Ecto neural progenitor cell (in vitro differentiated cells): ENCODE results near the gene MRPS7.
"Not testable (repeated sequence)": the region's sequence is repeated elsewhere in the genome, so short reads cannot be mapped to it uniquely, and the experiment has no call there.

ENCODE experiments used
- DNase-seq: peaks from one replicate; pipeline ENCODE4 v3.0.0-alpha.2; 2018; ENCODE audit warnings: low spot score

Gene MRPS7

GRCh38 chr17:75244133-75244866, 17.4 kb upstream of the MRPS7 start:
- no peak for DNase-seq

GRCh38 chr17:75245011-75245410, 16.7 kb upstream of the MRPS7 start:
- no peak for DNase-seq

GRCh38 chr17:75246404-75246803, 15.3 kb upstream of the MRPS7 start:
- DNase-seq, result no peak

GRCh38 chr17:75249564-75249963, 12.1 kb upstream of the MRPS7 start:
- no peak for DNase-seq

- no peak for DNase-seq
Observed at GRCh38 chr17:75250009-75250471, 11.6 kb upstream of the MRPS7 start.

- no peak for DNase-seq
Observed at GRCh38 chr17:75252039-75252816, 9.5 kb upstream of the MRPS7 start.

- not testable (repeated sequence) for DNase-seq
Observed at GRCh38 chr17:75255954-75256698, 5.6 kb upstream of the MRPS7 start.

- not testable (repeated sequence) for DNase-seq
Observed at GRCh38 chr17:75257228-75257627, 4.5 kb upstream of the MRPS7 start.

- no peak for DNase-seq
Observed at GRCh38 chr17:75260641-75261335, 891 bp upstream of the MRPS7 start.

- no peak for DNase-seq
Observed at GRCh38 chr17:75262112-75262606, 480 bp downstream of the MRPS7 start.

GRCh38 chr17:75263055-75263454, 1.4 kb downstream of the MRPS7 start:
- no peak for DNase-seq

- no peak for DNase-seq
Observed at GRCh38 chr17:75265614-75266315, 4.1 kb downstream of the MRPS7 start.

GRCh38 chr17:75266316-75267152, 4.9 kb downstream of the MRPS7 start:
- no peak for DNase-seq

GRCh38 chr17:75267153-75267410, 5.4 kb downstream of the MRPS7 start:
- no peak for DNase-seq

- peak; percentile 70 for DNase-seq
Observed at GRCh38 chr17:75267411-75268232, 5.9 kb downstream of the MRPS7 start.

GRCh38 chr17:75269844-75270217, 8.2 kb downstream of the MRPS7 start:
- DNase-seq, result no peak

GRCh38 chr17:75270218-75270965, 8.7 kb downstream of the MRPS7 start:
- DNase-seq, result peak; percentile 88

- DNase-seq, result no peak
Observed at GRCh38 chr17:75270966-75271232, 9.2 kb downstream of the MRPS7 start, which contains the start of gene MIF4GD. MIF4GD (minus strand) TSS chr17:75271231; CDS start chr17:75270195, 1,036 bp downstream.
